ENCODE results near the gene SLC36A1.
A peak's percentile ranks its signal among the peaks of the same experiment; 100 is the strongest.

SLC36A1 gene

DNA sequence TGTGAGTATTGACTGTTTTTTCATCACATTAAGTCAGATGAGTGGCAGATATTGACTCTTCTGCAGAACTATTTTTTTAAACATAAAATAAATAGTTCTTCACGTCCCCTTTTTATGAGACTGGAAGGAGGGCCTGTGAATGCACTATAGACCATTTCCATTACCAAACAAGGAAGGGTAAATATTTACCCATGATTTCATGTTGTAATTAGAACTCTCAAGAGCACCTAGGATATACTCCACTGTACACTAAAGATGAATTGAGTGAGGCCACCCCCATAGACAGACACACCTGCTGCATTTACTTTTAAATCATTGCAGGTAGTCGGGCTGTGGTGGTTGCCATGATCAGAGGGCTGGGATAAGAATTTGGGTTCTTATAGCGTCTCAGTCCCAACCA is 22.6 kb downstream of the SLC36A1 start:
- H3K27ac ChIP-seq (replicated peaks; ENCODE audit: low read length): no peak overlapping the region
- H3K18ac ChIP-seq (ENCODE audit: low read length): no peak overlapping the region
- H2BK12ac ChIP-seq (ENCODE audit: low read length): no peak overlapping the region
- H3K14ac ChIP-seq (ENCODE audit: low read length): no peak overlapping the region
- H3K4me1 ChIP-seq (ENCODE audit: control insufficient read depth in 2 of 2, insufficient read depth in 1 of 2, low read depth in 1 of 2, low read length in 2 of 2): no peaks in the 10 kb centered on the region
- no peak overlapping the region for H4K91ac ChIP-seq (ENCODE audit: low read depth, low read length, poor library complexity)
- H3K9me3 ChIP-seq (replicated peaks in 1 of 2; ENCODE audit: control insufficient read depth in 2 of 2, insufficient read depth in 1 of 2, low read depth in 1 of 2, low read length in 2 of 2): peaks cover 0 to 2% of the 10 kb centered on the region in 2 donors
- H3K4me3 ChIP-seq (ENCODE audit: low read length in 2 of 2): no peak overlapping the region
- no CpG with 5 or more reads among the region's 3 CpGs for WGBS, 2 donors (ENCODE audit: extremely low coverage in 2 of 2, insufficient read length in 2 of 2, insufficient replicate concordance in 1 of 2)
- no peak overlapping the region for H2BK5ac ChIP-seq (ENCODE audit: low read length)
- H3K4ac ChIP-seq (ENCODE audit: low read length): no peak overlapping the region
- H4K8ac ChIP-seq (ENCODE audit: low read depth, low read length): no peak overlapping the region
- DNase-seq (ENCODE audit: low spot score): no peak
- H3K9ac ChIP-seq (ENCODE audit: low read depth, low read length, poor library complexity): no peak overlapping the region
- no peak overlapping the region for H2AFZ ChIP-seq (ENCODE audit: low read length)
- no peak overlapping the region for H2BK15ac ChIP-seq (ENCODE audit: low read length)
- no peak overlapping the region for H3K4me2 ChIP-seq (ENCODE audit: insufficient read depth, low read length, poor library complexity, severe bottlenecking)
- no peaks in the 10 kb centered on the region for H3K27me3 ChIP-seq (ENCODE audit: control insufficient read depth in 3 of 3, insufficient read depth in 3 of 3, low read depth in 1 of 3, low read length in 3 of 3)
- H3K23ac ChIP-seq (ENCODE audit: low read depth, low read length, poor library complexity): no peak overlapping the region
- H3K36me3 ChIP-seq (replicated peaks in 1 of 2; ENCODE audit: control insufficient read depth in 2 of 2, insufficient read depth in 2 of 2, low read length in 2 of 2): peaks cover 0 to 12% of the 10 kb centered on the region in 2 donors
- no peaks in the 10 kb centered on the region for H3K79me1 ChIP-seq (ENCODE audit: low read depth, low read length)
- no peak overlapping the region for H2BK120ac ChIP-seq (ENCODE audit: low read depth, low read length)
- H2AK5ac ChIP-seq (ENCODE audit: low read depth, low read length): no peak overlapping the region

DNA sequence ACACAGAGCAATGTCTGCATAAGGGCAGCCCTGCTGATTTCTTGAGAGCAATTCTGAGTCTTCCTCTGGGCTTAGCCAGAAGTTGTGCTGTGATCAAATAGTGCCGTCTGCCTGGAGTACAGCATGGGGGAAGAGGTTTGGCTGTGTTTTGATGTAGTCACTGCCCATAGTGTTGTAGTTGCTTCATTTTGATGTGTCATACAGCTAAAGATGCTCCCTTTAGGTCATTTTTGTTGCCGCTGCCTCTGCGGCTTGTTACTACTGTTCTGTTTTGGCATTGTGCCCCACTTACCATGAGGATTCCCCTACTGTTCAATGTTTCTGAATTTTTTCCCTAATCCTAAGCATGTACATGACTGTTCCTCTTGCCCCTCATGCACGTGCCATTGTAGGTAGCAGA is 23.0 kb downstream of the SLC36A1 start:
- DNase-seq (ENCODE audit: low spot score): no peak
- H3K4me3 ChIP-seq (ENCODE audit: low read length in 2 of 2): peak overlapping the region in 1 of 2 donors; percentile 48
- H4K91ac ChIP-seq (ENCODE audit: low read depth, low read length, poor library complexity): no peak overlapping the region
- H3K23ac ChIP-seq (ENCODE audit: low read depth, low read length, poor library complexity): no peak overlapping the region
- no peak overlapping the region for H3K9ac ChIP-seq (ENCODE audit: low read depth, low read length, poor library complexity)
- H3K79me1 ChIP-seq (ENCODE audit: low read depth, low read length): no peaks in the 10 kb centered on the region
- H2BK15ac ChIP-seq (ENCODE audit: low read length): no peak overlapping the region
- no peak overlapping the region for H2AK5ac ChIP-seq (ENCODE audit: low read depth, low read length)
- H3K4ac ChIP-seq (ENCODE audit: low read length): no peak overlapping the region
- H3K9me3 ChIP-seq (replicated peaks in 1 of 2; ENCODE audit: control insufficient read depth in 2 of 2, insufficient read depth in 1 of 2, low read depth in 1 of 2, low read length in 2 of 2): peaks cover 0 to 2% of the 10 kb centered on the region in 2 donors
- H3K27ac ChIP-seq (replicated peaks; ENCODE audit: low read length): no peak overlapping the region
- no peak overlapping the region for H2BK120ac ChIP-seq (ENCODE audit: low read depth, low read length)
- H3K18ac ChIP-seq (ENCODE audit: low read length): no peak overlapping the region
- H3K4me1 ChIP-seq (ENCODE audit: control insufficient read depth in 2 of 2, insufficient read depth in 1 of 2, low read depth in 1 of 2, low read length in 2 of 2): no peaks in the 10 kb centered on the region
- no peak overlapping the region for H4K8ac ChIP-seq (ENCODE audit: low read depth, low read length)
- no peak overlapping the region for H2BK5ac ChIP-seq (ENCODE audit: low read length)
- H3K14ac ChIP-seq (ENCODE audit: low read length): no peak overlapping the region
- no peak overlapping the region for H3K4me2 ChIP-seq (ENCODE audit: insufficient read depth, low read length, poor library complexity, severe bottlenecking)
- H2AFZ ChIP-seq (ENCODE audit: low read length): no peak overlapping the region
- no peaks in the 10 kb centered on the region for H3K27me3 ChIP-seq (ENCODE audit: control insufficient read depth in 3 of 3, insufficient read depth in 3 of 3, low read depth in 1 of 3, low read length in 3 of 3)
- peaks cover 0 to 7% of the 10 kb centered on the region in 2 donors for H3K36me3 ChIP-seq (replicated peaks in 1 of 2; ENCODE audit: control insufficient read depth in 2 of 2, insufficient read depth in 2 of 2, low read length in 2 of 2)
- no CpG with 5 or more reads among the region's 4 CpGs for WGBS, 2 donors (ENCODE audit: extremely low coverage in 2 of 2, insufficient read length in 2 of 2, insufficient replicate concordance in 1 of 2)
- H2BK12ac ChIP-seq (ENCODE audit: low read length): no peak overlapping the region

DNA sequence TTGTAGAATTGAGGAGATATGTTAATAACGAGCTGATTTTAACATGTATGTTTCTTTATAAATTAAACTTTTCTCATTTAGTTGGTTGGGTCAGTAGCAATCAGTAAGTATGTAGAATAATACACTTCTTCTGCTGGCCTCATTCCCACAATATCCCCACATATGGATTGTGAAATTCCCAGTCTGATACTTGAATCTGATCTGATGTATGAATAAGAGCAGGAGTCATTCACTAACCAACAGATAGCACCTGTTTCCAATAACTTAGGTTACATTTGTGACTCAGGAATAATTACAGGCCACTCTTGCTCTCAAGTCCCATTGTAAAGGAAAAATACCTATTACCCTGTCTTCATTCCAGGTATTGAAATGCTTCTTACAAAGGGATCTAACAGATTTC is 23.9 kb downstream of the SLC36A1 start:
- no peak overlapping the region for H3K27ac ChIP-seq (replicated peaks; ENCODE audit: low read length)
- WGBS, 2 donors (ENCODE audit: extremely low coverage in 2 of 2, insufficient read length in 2 of 2, insufficient replicate concordance in 1 of 2): no CpG with 5 or more reads among the region's 1 CpG

DNA sequence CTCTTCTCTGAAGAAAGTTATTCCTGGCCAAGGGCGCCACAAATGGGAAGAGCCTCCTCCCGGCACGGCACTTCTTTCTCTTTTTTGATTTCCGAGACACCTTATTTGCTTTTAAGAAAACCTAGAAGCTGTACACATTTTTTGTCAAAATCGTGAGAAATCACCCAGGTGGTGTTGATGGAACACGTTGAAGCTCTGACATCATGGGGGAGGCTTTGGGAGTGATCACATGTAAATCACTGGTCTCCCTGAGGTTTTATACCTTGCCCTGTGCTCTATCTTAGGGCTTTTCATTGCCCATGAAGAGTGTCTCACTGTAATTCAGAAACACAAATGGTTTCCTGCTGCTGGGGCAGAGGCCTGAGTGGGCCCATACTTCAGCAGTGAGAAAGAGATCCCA is 27.4 kb downstream of the SLC36A1 start:
- Histone ChIP-seq H3K27ac (replicated peaks; ENCODE audit: low read length) (no peak overlapping the region), H3K36me3 (replicated peaks in 1 of 2; ENCODE audit: control insufficient read depth in 2 of 2, insufficient read depth in 2 of 2, low read length in 2 of 2) (no peaks in the 10 kb centered on the region), H3K18ac (ENCODE audit: low read length) (no peak overlapping the region), H2AFZ (ENCODE audit: low read length) (no peak overlapping the region), H3K4me3 (ENCODE audit: low read length in 2 of 2) (no peak overlapping the region), H4K91ac (ENCODE audit: low read depth, low read length, poor library complexity) (no peak overlapping the region), H3K9ac (ENCODE audit: low read depth, low read length, poor library complexity) (no peak overlapping the region), H3K9me3 (replicated peaks in 1 of 2; ENCODE audit: control insufficient read depth in 2 of 2, insufficient read depth in 1 of 2, low read depth in 1 of 2, low read length in 2 of 2) (no peaks in the 10 kb centered on the region), H3K4ac (ENCODE audit: low read length) (no peak overlapping the region), H3K4me1 (ENCODE audit: control insufficient read depth in 2 of 2, insufficient read depth in 1 of 2, low read depth in 1 of 2, low read length in 2 of 2) (no peaks in the 10 kb centered on the region), H2BK15ac (ENCODE audit: low read length) (no peak overlapping the region), H2BK12ac (ENCODE audit: low read length) (no peak overlapping the region), H3K23ac (ENCODE audit: low read depth, low read length, poor library complexity) (no peak overlapping the region), H3K27me3 (ENCODE audit: control insufficient read depth in 3 of 3, insufficient read depth in 3 of 3, low read depth in 1 of 3, low read length in 3 of 3) (no peaks in the 10 kb centered on the region), H3K14ac (ENCODE audit: low read length) (no peak overlapping the region), H3K79me1 (ENCODE audit: low read depth, low read length) (no peaks in the 10 kb centered on the region), H3K4me2 (ENCODE audit: insufficient read depth, low read length, poor library complexity, severe bottlenecking) (no peak overlapping the region), H2AK5ac (ENCODE audit: low read depth, low read length) (no peak overlapping the region), H4K8ac (ENCODE audit: low read depth, low read length) (no peak overlapping the region), H2BK5ac (ENCODE audit: low read length) (no peak overlapping the region), H2BK120ac (ENCODE audit: low read depth, low read length) (no peak overlapping the region)
- DNase-seq (ENCODE audit: low spot score): no peak
- no CpG with 5 or more reads among the region's 6 CpGs for WGBS, 2 donors (ENCODE audit: extremely low coverage in 2 of 2, insufficient read length in 2 of 2, insufficient replicate concordance in 1 of 2)

More for the DNA sequence above, 23.9 kb downstream of the SLC36A1 start:
- H3K4me3 ChIP-seq (ENCODE audit: low read length in 2 of 2): no peak overlapping the region
- no peak overlapping the region for H3K23ac ChIP-seq (ENCODE audit: low read depth, low read length, poor library complexity)
- no peak overlapping the region for H4K91ac ChIP-seq (ENCODE audit: low read depth, low read length, poor library complexity)
- no peak overlapping the region for H3K9ac ChIP-seq (ENCODE audit: low read depth, low read length, poor library complexity)
- no peaks in the 10 kb centered on the region for H3K4me1 ChIP-seq (ENCODE audit: control insufficient read depth in 2 of 2, insufficient read depth in 1 of 2, low read depth in 1 of 2, low read length in 2 of 2)
- no peak overlapping the region for H2BK5ac ChIP-seq (ENCODE audit: low read length)
- H2BK12ac ChIP-seq (ENCODE audit: low read length): no peak overlapping the region
- no peak overlapping the region for H4K8ac ChIP-seq (ENCODE audit: low read depth, low read length)
- no peaks in the 10 kb centered on the region for H3K27me3 ChIP-seq (ENCODE audit: control insufficient read depth in 3 of 3, insufficient read depth in 3 of 3, low read depth in 1 of 3, low read length in 3 of 3)
- H3K36me3 ChIP-seq (replicated peaks in 1 of 2; ENCODE audit: control insufficient read depth in 2 of 2, insufficient read depth in 2 of 2, low read length in 2 of 2): peaks cover 0 to 7% of the 10 kb centered on the region in 2 donors
- H2BK120ac ChIP-seq (ENCODE audit: low read depth, low read length): no peak overlapping the region
- H3K79me1 ChIP-seq (ENCODE audit: low read depth, low read length): no peaks in the 10 kb centered on the region
- no peak overlapping the region for H2AK5ac ChIP-seq (ENCODE audit: low read depth, low read length)
- no peak overlapping the region for H3K18ac ChIP-seq (ENCODE audit: low read length)
- peaks cover 0 to 2% of the 10 kb centered on the region in 2 donors for H3K9me3 ChIP-seq (replicated peaks in 1 of 2; ENCODE audit: control insufficient read depth in 2 of 2, insufficient read depth in 1 of 2, low read depth in 1 of 2, low read length in 2 of 2)
- H3K14ac ChIP-seq (ENCODE audit: low read length): no peak overlapping the region
- H2AFZ ChIP-seq (ENCODE audit: low read length): no peak overlapping the region
- no peak overlapping the region for H2BK15ac ChIP-seq (ENCODE audit: low read length)
- DNase-seq (ENCODE audit: low spot score): no peak
- no peak overlapping the region for H3K4me2 ChIP-seq (ENCODE audit: insufficient read depth, low read length, poor library complexity, severe bottlenecking)
- no peak overlapping the region for H3K4ac ChIP-seq (ENCODE audit: low read length)

Measured in neuronal stem cell (in vitro differentiated cells).